Liver (tissue), 3 donors: ENCODE measurements around the gene SPIN2A.
A peak's percentile ranks its signal among the peaks of the same experiment; 100 is the strongest.

Experiments used
- ATF3 ChIP-seq: IDR thresholded peaks from 2 replicates; pipeline ENCODE4 v1.6.1; 2016; ENCODE audit warnings: antibody characterized with exemption
- CTCF ChIP-seq: fragments of 150-350 bp; IDR thresholded peaks from 2 replicates; pipeline ENCODE4 v1.5.1; 2017; ENCODE audit warnings: improper control_type of control experiment, low read depth, low read length; ENCODE audit not compliant: missing input control
- TAF1 ChIP-seq: conservative IDR thresholded peaks from 2 replicates; pipeline ENCODE4 v1.6.1; 2016; ENCODE audit warnings: antibody characterized with exemption, mild to moderate bottlenecking
- YY1 ChIP-seq: IDR thresholded peaks from 2 replicates; pipeline ENCODE4 v1.6.1; 2016; ENCODE audit warnings: antibody characterized with exemption, mild to moderate bottlenecking
- TF ChIP-seq, protein P1 (sequence below): IDR thresholded peaks from 2 replicates; pipeline ENCODE4 v1.6.1; 2016; ENCODE audit warnings: antibody characterized with exemption
- donor health status: healthy.
- donor health status: healthy.

DNA sequence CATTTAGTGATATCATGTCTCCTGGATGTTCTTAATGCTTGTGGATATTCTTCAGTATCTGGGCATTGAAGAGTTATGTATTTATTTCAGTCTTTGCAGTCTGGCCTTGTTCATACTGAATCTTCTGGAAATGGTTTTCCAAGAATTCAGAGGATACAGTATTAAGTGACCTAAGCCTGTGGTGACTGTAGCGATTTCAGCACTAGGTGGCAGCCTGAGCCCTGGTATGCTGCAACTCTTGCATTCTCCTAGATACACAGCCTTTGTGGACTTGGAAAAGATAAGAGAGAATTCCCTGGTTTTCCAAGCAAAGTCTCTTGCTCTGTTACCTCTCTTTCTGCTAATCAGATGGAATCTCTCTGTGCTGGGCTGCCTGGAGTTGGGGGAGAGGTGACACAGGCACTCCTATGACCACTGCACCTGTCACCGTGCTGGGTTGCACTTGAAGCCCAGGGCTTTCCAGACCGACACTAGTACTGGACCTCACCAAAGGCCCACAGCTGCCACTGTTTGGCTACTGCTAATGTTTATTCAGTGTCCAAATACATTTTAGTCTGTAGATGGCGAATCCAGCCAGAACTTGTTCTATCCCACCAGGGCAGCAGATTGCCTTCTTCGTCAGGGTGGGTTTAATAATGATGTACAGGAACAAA is 19.3 kb upstream of the SPIN2A start:
- no peak for TF ChIP-seq ATF3
- peak; percentile 54 for TF ChIP-seq CTCF
- no peak for TF ChIP-seq YY1
- TF ChIP-seq TAF1: no peak
- TF ChIP-seq, protein P1, sequence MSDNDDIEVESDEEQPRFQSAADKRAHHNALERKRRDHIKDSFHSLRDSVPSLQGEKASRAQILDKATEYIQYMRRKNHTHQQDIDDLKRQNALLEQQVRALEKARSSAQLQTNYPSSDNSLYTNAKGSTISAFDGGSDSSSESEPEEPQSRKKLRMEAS: no peak
